ENCODE measurements around the gene LMO7.

LMO7 gene

DNA sequence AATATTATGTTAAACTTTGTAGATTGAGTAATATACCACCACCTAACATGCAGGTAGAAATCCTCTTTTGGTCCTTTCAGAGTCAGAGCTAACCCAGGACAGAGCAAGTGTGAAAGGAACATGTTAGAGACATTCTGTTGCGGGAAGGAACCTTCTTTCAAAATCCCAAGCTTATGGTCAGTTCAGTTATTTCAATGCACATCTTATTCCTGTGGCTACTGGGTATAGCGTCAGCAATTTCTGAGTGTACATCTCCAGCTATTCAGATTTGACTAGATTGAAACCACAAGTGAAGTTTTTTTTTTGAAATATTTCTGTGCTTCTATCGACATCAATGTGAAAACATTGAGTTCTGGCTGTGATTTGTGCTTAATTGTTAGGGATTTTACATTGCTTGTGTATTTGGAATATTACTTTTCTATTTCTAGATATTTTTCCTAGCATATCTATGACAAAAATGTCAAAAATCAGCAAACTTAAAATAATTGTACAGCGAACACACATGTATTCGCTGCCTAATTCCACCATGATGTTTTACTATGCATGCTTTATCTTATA is 165.3 kb downstream of the LMO7 start:
- no peak overlapping the region for H3K27ac ChIP-seq (ENCODE audit: low read depth, low read length)
- H3K4me1 ChIP-seq (ENCODE audit: control insufficient read depth, low read depth, low read length): peaks cover 2% of the 10 kb centered on the region
- no peak overlapping the region for H2BK120ac ChIP-seq (ENCODE audit: low read depth, low read length)
- H4K5ac ChIP-seq (ENCODE audit: low read length): no peak overlapping the region
- no CpG with 5 or more reads among the region's 5 CpGs for WGBS (ENCODE audit: extremely low coverage, insufficient coverage, low lambda C conversion rate)
- no peak overlapping the region for H2BK15ac ChIP-seq (replicated peaks; ENCODE audit: low read depth)
- H3K23ac ChIP-seq (ENCODE audit: low read length): no peak overlapping the region
- no peak for DNase-seq
- H3K4me3 ChIP-seq (ENCODE audit: low read length): no peak overlapping the region
- H3K79me1 ChIP-seq (ENCODE audit: low read length): no peaks in the 10 kb centered on the region
- H3K9ac ChIP-seq (ENCODE audit: low read length): no peak overlapping the region
- no peak overlapping the region for H2BK5ac ChIP-seq (ENCODE audit: low read length)
- no peak overlapping the region for H3K56ac ChIP-seq (ENCODE audit: low read length)
- H3K18ac ChIP-seq (ENCODE audit: low read length): no peak overlapping the region
- no peaks in the 10 kb centered on the region for H3K79me2 ChIP-seq (ENCODE audit: control insufficient read depth, insufficient read depth, low read length)
- H3K27me3 ChIP-seq (ENCODE audit: insufficient read depth, low read length, poor library complexity): no peaks in the 10 kb centered on the region
- no peak overlapping the region for H2AK5ac ChIP-seq (ENCODE audit: low read length)
- H3K36me3 ChIP-seq (ENCODE audit: control insufficient read depth, insufficient read depth, low read length): no peaks in the 10 kb centered on the region
- no peak overlapping the region for H3K4me2 ChIP-seq (ENCODE audit: low read length)
- H3K4ac ChIP-seq (ENCODE audit: low read depth, low read length): no peak overlapping the region
- H4K8ac ChIP-seq (ENCODE audit: low read depth, low read length): no peak overlapping the region

DNA sequence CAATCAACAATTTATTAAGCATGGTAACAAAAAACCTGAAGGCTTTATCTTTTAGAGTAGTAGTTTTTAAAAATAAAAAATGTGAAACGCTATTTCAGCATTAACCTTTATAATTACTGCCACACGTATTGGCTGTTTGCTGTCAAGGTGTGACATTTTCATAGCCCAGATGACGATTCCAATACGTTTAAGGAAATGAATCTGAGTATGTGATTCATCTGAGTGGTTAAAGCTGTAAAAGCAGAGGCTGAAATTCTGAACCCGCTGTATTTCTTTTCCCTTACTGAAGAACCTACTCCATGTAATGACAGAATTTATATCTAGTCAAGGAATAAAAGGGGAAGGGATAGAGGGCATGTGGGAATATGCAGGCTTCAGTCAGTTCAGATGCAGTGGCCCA is 166.0 kb downstream of the LMO7 start:
- no peak overlapping the region for H3K4me2 ChIP-seq (ENCODE audit: low read length)
- H3K27me3 ChIP-seq (ENCODE audit: insufficient read depth, low read length, poor library complexity): no peaks in the 10 kb centered on the region
- no CpG with 5 or more reads among the region's 5 CpGs for WGBS (ENCODE audit: extremely low coverage, insufficient coverage, low lambda C conversion rate)
- no peak overlapping the region for H3K9ac ChIP-seq (ENCODE audit: low read length)
- no peak overlapping the region for H4K5ac ChIP-seq (ENCODE audit: low read length)
- H3K4me3 ChIP-seq (ENCODE audit: low read length): no peak overlapping the region
- H4K8ac ChIP-seq (ENCODE audit: low read depth, low read length): no peak overlapping the region
- H3K23ac ChIP-seq (ENCODE audit: low read length): no peak overlapping the region
- no peaks in the 10 kb centered on the region for H3K79me1 ChIP-seq (ENCODE audit: low read length)
- no peak overlapping the region for H2BK15ac ChIP-seq (replicated peaks; ENCODE audit: low read depth)
- H3K4ac ChIP-seq (ENCODE audit: low read depth, low read length): no peak overlapping the region
- H3K4me1 ChIP-seq (ENCODE audit: control insufficient read depth, low read depth, low read length): peaks cover 2% of the 10 kb centered on the region
- H2BK5ac ChIP-seq (ENCODE audit: low read length): no peak overlapping the region
- no peak for DNase-seq
- H3K18ac ChIP-seq (ENCODE audit: low read length): no peak overlapping the region
- no peak overlapping the region for H3K27ac ChIP-seq (ENCODE audit: low read depth, low read length)
- H2BK120ac ChIP-seq (ENCODE audit: low read depth, low read length): no peak overlapping the region
- no peaks in the 10 kb centered on the region for H3K79me2 ChIP-seq (ENCODE audit: control insufficient read depth, insufficient read depth, low read length)
- no peak overlapping the region for H2AK5ac ChIP-seq (ENCODE audit: low read length)
- no peaks in the 10 kb centered on the region for H3K36me3 ChIP-seq (ENCODE audit: control insufficient read depth, insufficient read depth, low read length)
- no peak overlapping the region for H3K56ac ChIP-seq (ENCODE audit: low read length)

DNA sequence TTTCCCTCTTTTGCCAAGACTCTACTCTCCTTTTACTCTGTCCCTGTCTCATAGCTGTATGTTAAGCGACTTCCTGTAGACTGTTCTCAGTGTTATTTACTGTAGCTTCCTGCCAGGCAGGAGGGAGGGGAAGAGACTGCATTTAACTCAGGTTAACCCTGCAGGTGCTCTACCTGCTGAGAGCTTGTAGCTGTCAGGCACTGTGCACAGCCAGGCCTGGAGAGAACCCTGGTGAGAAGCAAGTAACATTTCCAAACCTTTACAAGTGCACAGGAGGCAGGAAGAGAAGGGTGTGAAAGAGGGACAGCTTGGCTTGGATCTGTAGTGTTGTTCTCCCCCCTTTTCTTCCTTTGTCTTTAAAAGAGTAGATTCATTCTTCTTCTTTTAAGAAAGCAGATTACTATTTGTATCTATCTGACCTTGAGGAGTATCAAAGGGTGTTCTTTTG is 167.1 kb downstream of the LMO7 start:
- no peaks in the 10 kb centered on the region for H3K79me1 ChIP-seq (ENCODE audit: low read length)
- H2AK5ac ChIP-seq (ENCODE audit: low read length): no peak overlapping the region
- no peak overlapping the region for H2BK120ac ChIP-seq (ENCODE audit: low read depth, low read length)
- no peak overlapping the region for H3K4me3 ChIP-seq (ENCODE audit: low read length)
- H4K8ac ChIP-seq (ENCODE audit: low read depth, low read length): no peak overlapping the region
- H3K4me1 ChIP-seq (ENCODE audit: control insufficient read depth, low read depth, low read length): peaks cover 2% of the 10 kb centered on the region
- H2BK15ac ChIP-seq (replicated peaks; ENCODE audit: low read depth): no peak overlapping the region
- no peak overlapping the region for H4K5ac ChIP-seq (ENCODE audit: low read length)
- DNase-seq: peak; percentile 77
- no peaks in the 10 kb centered on the region for H3K36me3 ChIP-seq (ENCODE audit: control insufficient read depth, insufficient read depth, low read length)
- no peak overlapping the region for H3K18ac ChIP-seq (ENCODE audit: low read length)
- no peak overlapping the region for H3K9ac ChIP-seq (ENCODE audit: low read length)
- H3K27ac ChIP-seq (ENCODE audit: low read depth, low read length): no peak overlapping the region
- H3K79me2 ChIP-seq (ENCODE audit: control insufficient read depth, insufficient read depth, low read length): no peaks in the 10 kb centered on the region
- no peak overlapping the region for H2BK5ac ChIP-seq (ENCODE audit: low read length)
- no peak overlapping the region for H3K4me2 ChIP-seq (ENCODE audit: low read length)
- H3K4ac ChIP-seq (ENCODE audit: low read depth, low read length): no peak overlapping the region
- no peaks in the 10 kb centered on the region for H3K27me3 ChIP-seq (ENCODE audit: insufficient read depth, low read length, poor library complexity)
- H3K23ac ChIP-seq (ENCODE audit: low read length): no peak overlapping the region
- no peak overlapping the region for H3K56ac ChIP-seq (ENCODE audit: low read length)
- no CpG with 5 or more reads among the region's 1 CpG for WGBS (ENCODE audit: extremely low coverage, insufficient coverage, low lambda C conversion rate)

DNA sequence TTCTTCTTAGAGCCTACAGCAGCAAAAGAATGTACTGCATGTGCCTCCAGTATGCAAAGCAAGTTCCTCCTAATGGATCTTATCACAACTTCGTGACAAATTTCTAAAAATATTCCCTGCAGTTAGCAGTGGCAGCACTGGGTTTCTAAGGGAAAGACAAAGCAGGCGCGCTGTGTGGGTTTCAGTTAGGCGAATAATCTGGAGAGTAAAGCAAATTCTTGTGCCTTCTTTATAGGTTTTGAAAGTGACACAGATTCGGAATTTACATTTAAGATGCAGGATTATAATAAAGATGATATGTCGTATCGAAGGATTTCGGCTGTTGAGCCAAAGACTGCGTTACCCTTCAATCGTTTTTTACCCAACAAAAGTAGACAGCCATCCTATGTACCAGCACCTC is 167.9 kb downstream of the LMO7 start:
- H4K5ac ChIP-seq (ENCODE audit: low read length): no peak overlapping the region
- DNase-seq: no peak
- peak overlapping the region; percentile 55 for H3K18ac ChIP-seq (ENCODE audit: low read length)
- H3K27ac ChIP-seq (ENCODE audit: low read depth, low read length): no peak overlapping the region
- H3K36me3 ChIP-seq (ENCODE audit: control insufficient read depth, insufficient read depth, low read length): no peaks in the 10 kb centered on the region
- H2BK15ac ChIP-seq (replicated peaks; ENCODE audit: low read depth): no peak overlapping the region
- no peak overlapping the region for H3K23ac ChIP-seq (ENCODE audit: low read length)
- no peaks in the 10 kb centered on the region for H3K79me1 ChIP-seq (ENCODE audit: low read length)
- H3K56ac ChIP-seq (ENCODE audit: low read length): no peak overlapping the region
- H3K9ac ChIP-seq (ENCODE audit: low read length): no peak overlapping the region
- no peak overlapping the region for H2BK120ac ChIP-seq (ENCODE audit: low read depth, low read length)
- no peaks in the 10 kb centered on the region for H3K27me3 ChIP-seq (ENCODE audit: insufficient read depth, low read length, poor library complexity)
- H3K4me2 ChIP-seq (ENCODE audit: low read length): no peak overlapping the region
- no peaks in the 10 kb centered on the region for H3K79me2 ChIP-seq (ENCODE audit: control insufficient read depth, insufficient read depth, low read length)
- no peak overlapping the region for H3K4ac ChIP-seq (ENCODE audit: low read depth, low read length)
- H4K8ac ChIP-seq (ENCODE audit: low read depth, low read length): no peak overlapping the region
- H2BK5ac ChIP-seq (ENCODE audit: low read length): no peak overlapping the region
- H2AK5ac ChIP-seq (ENCODE audit: low read length): no peak overlapping the region
- no CpG with 5 or more reads among the region's 10 CpGs for WGBS (ENCODE audit: extremely low coverage, insufficient coverage, low lambda C conversion rate)
- H3K4me1 ChIP-seq (ENCODE audit: control insufficient read depth, low read depth, low read length): peaks cover 2% of the 10 kb centered on the region
- no peak overlapping the region for H3K4me3 ChIP-seq (ENCODE audit: low read length)

DNA sequence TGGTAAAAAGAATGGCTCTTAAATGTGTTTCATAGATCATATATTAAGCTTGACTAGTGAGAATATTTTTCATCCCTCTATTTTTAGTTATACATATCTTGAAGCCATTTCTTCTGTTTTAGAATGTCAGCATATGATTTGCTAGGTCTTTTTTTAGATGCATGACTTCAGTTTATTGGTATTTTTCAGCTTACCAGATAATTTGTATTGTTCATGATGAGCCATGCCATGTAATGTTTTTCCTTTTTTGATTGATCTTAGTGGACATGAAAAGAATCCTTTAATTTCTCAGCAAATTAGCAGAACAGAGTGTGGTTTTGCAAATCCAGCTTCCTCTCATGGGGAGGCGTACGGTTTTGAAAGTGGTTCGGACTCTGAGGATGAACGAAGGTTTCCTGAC is 168.5 kb downstream of the LMO7 start:
- H4K5ac ChIP-seq (ENCODE audit: low read length): no peak overlapping the region
- H3K79me1 ChIP-seq (ENCODE audit: low read length): no peaks in the 10 kb centered on the region
- no peak overlapping the region for H2AK5ac ChIP-seq (ENCODE audit: low read length)
- H2BK120ac ChIP-seq (ENCODE audit: low read depth, low read length): no peak overlapping the region
- no peak overlapping the region for H4K8ac ChIP-seq (ENCODE audit: low read depth, low read length)
- no peak overlapping the region for H2BK15ac ChIP-seq (replicated peaks; ENCODE audit: low read depth)
- no peak overlapping the region for H2BK5ac ChIP-seq (ENCODE audit: low read length)
- no peak overlapping the region for H3K23ac ChIP-seq (ENCODE audit: low read length)
- no peak overlapping the region for H3K4me3 ChIP-seq (ENCODE audit: low read length)
- H3K56ac ChIP-seq (ENCODE audit: low read length): no peak overlapping the region
- peak overlapping the region; percentile 64 for H3K18ac ChIP-seq (ENCODE audit: low read length)
- no peak overlapping the region for H3K9ac ChIP-seq (ENCODE audit: low read length)
- H3K4me2 ChIP-seq (ENCODE audit: low read length): no peak overlapping the region
- DNase-seq: no peak
- H3K27ac ChIP-seq (ENCODE audit: low read depth, low read length): no peak overlapping the region
- peaks cover 2% of the 10 kb centered on the region for H3K4me1 ChIP-seq (ENCODE audit: control insufficient read depth, low read depth, low read length)
- no CpG with 5 or more reads among the region's 4 CpGs for WGBS (ENCODE audit: extremely low coverage, insufficient coverage, low lambda C conversion rate)
- H3K36me3 ChIP-seq (ENCODE audit: control insufficient read depth, insufficient read depth, low read length): no peaks in the 10 kb centered on the region
- H3K79me2 ChIP-seq (ENCODE audit: control insufficient read depth, insufficient read depth, low read length): no peaks in the 10 kb centered on the region
- H3K27me3 ChIP-seq (ENCODE audit: insufficient read depth, low read length, poor library complexity): no peaks in the 10 kb centered on the region
- no peak overlapping the region for H3K4ac ChIP-seq (ENCODE audit: low read depth, low read length)

DNA sequence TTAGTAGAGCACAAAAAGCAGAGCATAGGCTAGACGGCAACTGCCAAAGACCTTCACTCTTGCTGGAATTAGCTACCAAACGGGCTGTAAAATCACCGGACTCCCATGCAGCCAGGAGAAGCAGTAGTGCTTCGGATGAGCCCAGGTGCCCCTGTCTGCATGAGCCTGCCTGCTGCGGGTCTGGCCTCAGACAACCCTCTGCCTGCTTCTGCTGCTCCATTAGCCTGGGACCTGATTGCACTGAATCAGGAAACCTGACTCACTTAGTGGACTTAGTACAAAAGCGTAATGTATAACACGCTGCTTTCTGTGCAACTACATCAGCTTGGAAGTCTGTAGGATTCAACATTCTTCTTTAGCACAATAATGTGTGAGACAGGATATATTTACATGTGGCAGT is 170.0 kb downstream of the LMO7 start:
- Histone ChIP-seq H4K8ac (ENCODE audit: low read depth, low read length) (no peak overlapping the region), H2BK15ac (replicated peaks; ENCODE audit: low read depth) (no peak overlapping the region), H3K27ac (ENCODE audit: low read depth, low read length) (no peak overlapping the region), H3K4me2 (ENCODE audit: low read length) (no peak overlapping the region), H3K18ac (ENCODE audit: low read length) (no peak overlapping the region), H3K23ac (ENCODE audit: low read length) (no peak overlapping the region), H3K27me3 (ENCODE audit: insufficient read depth, low read length, poor library complexity) (no peaks in the 10 kb centered on the region), H3K4me3 (ENCODE audit: low read length) (no peak overlapping the region), H2BK5ac (ENCODE audit: low read length) (no peak overlapping the region), H4K5ac (ENCODE audit: low read length) (no peak overlapping the region), H3K79me2 (ENCODE audit: control insufficient read depth, insufficient read depth, low read length) (no peaks in the 10 kb centered on the region), H3K9ac (ENCODE audit: low read length) (no peak overlapping the region), H3K36me3 (ENCODE audit: control insufficient read depth, insufficient read depth, low read length) (no peaks in the 10 kb centered on the region), H3K4ac (ENCODE audit: low read depth, low read length) (no peak overlapping the region), H2AK5ac (ENCODE audit: low read length) (no peak overlapping the region), H3K4me1 (ENCODE audit: control insufficient read depth, low read depth, low read length) (peaks cover 2% of the 10 kb centered on the region), H3K79me1 (ENCODE audit: low read length) (no peaks in the 10 kb centered on the region), H3K56ac (ENCODE audit: low read length) (no peak overlapping the region), H2BK120ac (ENCODE audit: low read depth, low read length) (no peak overlapping the region)
- DNase-seq: no peak
- no CpG with 5 or more reads among the region's 7 CpGs for WGBS (ENCODE audit: extremely low coverage, insufficient coverage, low lambda C conversion rate)
